Neural crest cell (in vitro differentiated cells): Measurements from ENCODE around the gene POTEE. TPM values are rescaled to one million over a fixed set of nuclear protein-coding genes. Genes with fewer than 3 reads are reported as not detected.
"Not testable (repeated sequence)": the region's sequence is repeated elsewhere in the genome, so short reads cannot be mapped to it uniquely, and the experiment has no call there.

Source experiments
- DNase-seq: peaks from one replicate; pipeline ENCODE4 v3.0.0; 2021; ENCODE audit warnings: low read depth, mixed read lengths, low spot score
- H3K27ac Mint-ChIP-seq: one replicate; pipeline ENCODE4 v1.8.0; 2021; ENCODE audit warnings: mild to moderate bottlenecking, mixed read lengths; ENCODE audit not compliant: unreplicated experiment
- H3K27me3 Mint-ChIP-seq: 2 replicates; pipeline ENCODE4 v1.8.0; 2021; ENCODE audit warnings: low read depth, mild to moderate bottlenecking, mixed read lengths
- H3K36me3 Mint-ChIP-seq: 2 replicates; pipeline ENCODE4 v1.8.0; 2021; ENCODE audit warnings: low read depth, mild to moderate bottlenecking, mixed read lengths
- H3K4me1 Mint-ChIP-seq: 2 replicates; pipeline ENCODE4 v1.8.0; 2021; ENCODE audit warnings: mixed read lengths
- H3K4me3 Mint-ChIP-seq: one replicate; pipeline ENCODE4 v1.8.0; 2021; ENCODE audit warnings: mild to moderate bottlenecking, mixed read lengths
- H3K9me3 Mint-ChIP-seq: 2 replicates; pipeline ENCODE4 v1.8.0; 2021; ENCODE audit warnings: mixed read lengths
- CTCF ChIP-seq: fragments of 200-600 bp; sonication (generic); conservative IDR thresholded peaks from 2 replicates; pipeline ENCODE4 v1.5.0; 2021; ENCODE audit warnings: antibody characterized with exemption, mild to moderate bottlenecking
- long read RNA-seq: library from polyadenylated mRNA; unstranded; transcript quantifications from one replicate; pipeline ENCODE4 v2.0.0, GENCODE V29; 2020
- total RNA-seq: library from RNA; stranded (reverse); gene quantifications from 2 replicates; pipeline ENCODE4 v1.2.1, GENCODE V29; 2021

POTEE gene
- total RNA-seq: 1.0 and 1.1 TPM in 2 replicates
- long read RNA-seq: 0 reads

- H3K4me3 Mint-ChIP-seq, H3K27me3 Mint-ChIP-seq, H3K4me1 Mint-ChIP-seq, H3K36me3 Mint-ChIP-seq, H3K9me3 Mint-ChIP-seq, H3K27ac Mint-ChIP-seq, DNase-seq: not testable (repeated sequence)
These were observed at the start of gene POTEE for GRCh38 chr2:131209030-131209772. POTEE (plus strand) TSS chr2:131209536; CDS start chr2:131218403, 8,867 bp downstream.

- not testable (repeated sequence) for H3K27me3 Mint-ChIP-seq, DNase-seq, H3K4me3 Mint-ChIP-seq, H3K36me3 Mint-ChIP-seq, H3K4me1 Mint-ChIP-seq, H3K27ac Mint-ChIP-seq, H3K9me3 Mint-ChIP-seq
These were observed 43.8 kb upstream of the POTEE start for GRCh38 chr2:131165562-131165961.

GRCh38 chr2:131168538-131168937 lies 40.8 kb upstream of the POTEE start:
- TF ChIP-seq CTCF: no peak
- H3K36me3 Mint-ChIP-seq: no peaks in the 10 kb centered on the region

GRCh38 chr2:131178050-131178449 lies 31.3 kb upstream of the POTEE start:
- DNase-seq, H3K4me1 Mint-ChIP-seq, H3K4me3 Mint-ChIP-seq, H3K27ac Mint-ChIP-seq, H3K36me3 Mint-ChIP-seq, H3K9me3 Mint-ChIP-seq: not testable (repeated sequence)
- peaks cover 14% of the 10 kb centered on the region for H3K27me3 Mint-ChIP-seq

More at GRCh38 chr2:131168538-131168937, 40.8 kb upstream of the POTEE start:
- no peak overlapping the region for H3K27ac Mint-ChIP-seq
- no peaks in the 10 kb centered on the region for H3K27me3 Mint-ChIP-seq
- H3K4me3 Mint-ChIP-seq: no peak overlapping the region
- DNase-seq: no peak
- H3K4me1 Mint-ChIP-seq: no peaks in the 10 kb centered on the region
- H3K9me3 Mint-ChIP-seq: no peaks in the 10 kb centered on the region

- H3K4me3 Mint-ChIP-seq, H3K27ac Mint-ChIP-seq, DNase-seq, H3K4me1 Mint-ChIP-seq, H3K36me3 Mint-ChIP-seq, H3K9me3 Mint-ChIP-seq: not testable (repeated sequence)
- H3K27me3 Mint-ChIP-seq: peaks cover 14% of the 10 kb centered on the region
These were observed 30.5 kb upstream of the POTEE start for GRCh38 chr2:131178721-131179418.

GRCh38 chr2:131181451-131181850 lies 27.9 kb upstream of the POTEE start:
- not testable (repeated sequence) for H3K4me1 Mint-ChIP-seq, H3K27me3 Mint-ChIP-seq, H3K4me3 Mint-ChIP-seq, DNase-seq, H3K9me3 Mint-ChIP-seq, H3K36me3 Mint-ChIP-seq, H3K27ac Mint-ChIP-seq

- not testable (repeated sequence) for H3K4me1 Mint-ChIP-seq, H3K4me3 Mint-ChIP-seq, H3K27ac Mint-ChIP-seq, DNase-seq, H3K36me3 Mint-ChIP-seq, H3K9me3 Mint-ChIP-seq
- peaks cover 52% of the 10 kb centered on the region for H3K27me3 Mint-ChIP-seq
These were observed 15.9 kb upstream of the POTEE start for GRCh38 chr2:131193421-131193820.

- peaks cover 40% of the 10 kb centered on the region for H3K27me3 Mint-ChIP-seq
- not testable (repeated sequence) for H3K4me1 Mint-ChIP-seq, H3K4me3 Mint-ChIP-seq, H3K36me3 Mint-ChIP-seq, H3K9me3 Mint-ChIP-seq, H3K27ac Mint-ChIP-seq, DNase-seq
These were observed 13.2 kb upstream of the POTEE start for GRCh38 chr2:131196186-131196585.

- DNase-seq: no peak
- Mint-ChIP-seq H3K4me3 (no peak overlapping the region), H3K4me1 (no peaks in the 10 kb centered on the region), H3K9me3 (no peaks in the 10 kb centered on the region), H3K27me3 (peaks cover 2% of the 10 kb centered on the region), H3K27ac (no peak overlapping the region), H3K36me3 (no peaks in the 10 kb centered on the region)
- TF ChIP-seq CTCF: no peak
These were observed 8.2 kb upstream of the POTEE start for GRCh38 chr2:131201098-131201497.

GRCh38 chr2:131207839-131208238 lies 1.5 kb upstream of the POTEE start:
- not testable (repeated sequence) for H3K27me3 Mint-ChIP-seq, DNase-seq, H3K4me1 Mint-ChIP-seq, H3K9me3 Mint-ChIP-seq, H3K27ac Mint-ChIP-seq, H3K36me3 Mint-ChIP-seq
- H3K4me3 Mint-ChIP-seq: peak overlapping the region; percentile 51

GRCh38 chr2:131209773-131210104 lies 403 bp downstream of the POTEE start:
- H3K27ac Mint-ChIP-seq, H3K36me3 Mint-ChIP-seq, H3K4me3 Mint-ChIP-seq, H3K9me3 Mint-ChIP-seq, DNase-seq, H3K4me1 Mint-ChIP-seq, H3K27me3 Mint-ChIP-seq: not testable (repeated sequence)
